A673 (cell line): Measurements from ENCODE around the gene MYO1E. TPM values are rescaled to one million over a fixed set of nuclear protein-coding genes. Genes with fewer than 3 reads are reported as not detected.

Experiments used
- BruUV-seq: library from RNA; stranded (reverse); fragments of 400-500 nt; replicated peaks from 2 replicates; lab custom pipeline; 2021; lab: Mats Ljungman, UMichigan
- CTCF ChIA-PET: fragments of 300-600 bp; sonication (Branson Sonifier 250); formaldehyde crosslinking; loops from one replicate; lab custom pipeline; 2022; ENCODE audit warnings: antibody characterized with exemption; lab: Charles Lee
- POLR2A ChIA-PET: fragments of 300-600 bp; sonication (Branson Sonifier 250); formaldehyde crosslinking; loops from one replicate; lab custom pipeline; 2022; ENCODE audit warnings: antibody characterized with exemption; ENCODE audit not compliant: low non-redundant PET; lab: Charles Lee
- DNase-seq: peaks from one replicate; pipeline ENCODE4 v3.0.0-alpha.2; 2015; ENCODE audit warnings: low spot score
- H3K27ac ChIP-seq: fragments of 200-600 bp; sonication (generic); 2 replicates; pipeline ENCODE4 v1.5.1; 2016; ENCODE audit warnings: mixed run types, low read depth, mild to moderate bottlenecking, mixed read lengths, antibody characterized with exemption, low read length; ENCODE audit not compliant: poor library complexity, severe bottlenecking
- H3K27me3 ChIP-seq: fragments of 200-600 bp; sonication (generic); replicated peaks from 2 replicates; pipeline ENCODE4 v1.6.1; 2017; ENCODE audit warnings: mixed run types, low read depth, mild to moderate bottlenecking, mixed read lengths, antibody characterized with exemption, low read length; ENCODE audit not compliant: insufficient read depth, poor library complexity
- H3K36me3 ChIP-seq: fragments of 200-600 bp; sonication (generic); 2 replicates; pipeline ENCODE4 v1.6.1; 2016; ENCODE audit warnings: mixed run types, mild to moderate bottlenecking, mixed read lengths, antibody characterized with exemption, low read length; ENCODE audit not compliant: insufficient read depth, poor library complexity, severe bottlenecking
- H3K4me1 ChIP-seq: fragments of 200-600 bp; sonication (generic); 2 replicates; pipeline ENCODE4 v1.6.1; 2017; ENCODE audit warnings: mixed run types, mild to moderate bottlenecking, mixed read lengths, antibody characterized with exemption, low read length; ENCODE audit not compliant: insufficient read depth, poor library complexity, severe bottlenecking
- H3K4me3 ChIP-seq: fragments of 200-600 bp; sonication (generic); 2 replicates; pipeline ENCODE4 v1.5.1; 2016; ENCODE audit warnings: low read depth, mixed run types, mild to moderate bottlenecking, mixed read lengths, low read length; ENCODE audit not compliant: poor library complexity, severe bottlenecking
- H3K9me3 ChIP-seq: fragments of 200-600 bp; sonication (generic); 2 replicates; pipeline ENCODE4 v1.6.1; 2016; ENCODE audit warnings: mixed run types, low read depth, mild to moderate bottlenecking, mixed read lengths, antibody characterized with exemption, low read length; ENCODE audit not compliant: poor library complexity, severe bottlenecking
- EZH2 ChIP-seq: fragments of 200-600 bp; sonication (generic); IDR thresholded peaks from 2 replicates; pipeline ENCODE4 v1.6.1; 2017; ENCODE audit warnings: borderline replicate concordance, low read depth, mild to moderate bottlenecking, mixed read lengths, antibody characterized with exemption, low read length; ENCODE audit not compliant: poor library complexity, severe bottlenecking
- intact Hi-C: fragments of 100-400 bp; cut with micrococcal nuclease; formaldehyde crosslinking; loops from one replicate; pipeline ENCODE4 v1.10.0; 2022; ENCODE audit not compliant: unreplicated experiment
- total RNA-seq: library from RNA; stranded (reverse); gene quantifications from 2 replicates; pipeline ENCODE4 v1.2.3, GENCODE V29; 2021
- TF ChIP-seq, protein P1 (sequence below): fragments of 300-800, 200-600 bp; sonication (generic); conservative IDR thresholded peaks from 2 replicates; pipeline ENCODE4 v1.5.1; 2017; ENCODE audit warnings: low read depth, mild to moderate bottlenecking, antibody characterized with exemption, low read length, moderate library complexity, mixed read lengths

The MYO1E gene
- total RNA-seq, 1 experiment from 2014 or later, result 7.9 TPM

DNA sequence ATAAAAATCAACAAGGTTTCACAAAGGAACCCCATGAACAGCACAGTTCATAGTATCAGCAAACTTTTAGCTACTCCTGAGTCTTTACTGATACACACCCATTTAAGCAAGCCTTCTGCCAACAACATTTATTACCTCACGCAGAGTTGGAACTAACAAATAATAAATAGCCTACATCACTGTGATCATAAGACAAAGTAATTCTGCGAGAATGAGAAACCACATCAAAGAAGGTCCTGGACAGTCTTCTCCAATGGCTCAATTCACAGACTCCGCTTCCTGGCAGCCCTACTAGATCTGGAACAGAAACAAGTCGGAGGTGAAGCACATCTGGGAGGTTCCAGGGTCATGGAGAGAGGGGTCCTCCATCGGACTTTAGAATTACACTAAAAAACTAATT is 129.0 kb downstream of the MYO1E start:
- no peaks in the 10 kb centered on the region for H3K36me3 ChIP-seq
- no peak overlapping the region for H3K27ac ChIP-seq
- ChIA-PET POLR2A (interaction anchor here (0.5 kb wide), 1 partner anchor 389 kb away, joined by 3 read pairs; no protein-coding TSS in a partner anchor), CTCF (interaction anchor here (0.6 kb wide), 1 partner anchor 137 kb away, joined by 3 read pairs; no protein-coding TSS in a partner anchor)
- DNase-seq, result no peak
- no peak overlapping the region for H3K4me3 ChIP-seq
- no peaks in the 10 kb centered on the region for H3K4me1 ChIP-seq
- TF ChIP-seq, protein P1, sequence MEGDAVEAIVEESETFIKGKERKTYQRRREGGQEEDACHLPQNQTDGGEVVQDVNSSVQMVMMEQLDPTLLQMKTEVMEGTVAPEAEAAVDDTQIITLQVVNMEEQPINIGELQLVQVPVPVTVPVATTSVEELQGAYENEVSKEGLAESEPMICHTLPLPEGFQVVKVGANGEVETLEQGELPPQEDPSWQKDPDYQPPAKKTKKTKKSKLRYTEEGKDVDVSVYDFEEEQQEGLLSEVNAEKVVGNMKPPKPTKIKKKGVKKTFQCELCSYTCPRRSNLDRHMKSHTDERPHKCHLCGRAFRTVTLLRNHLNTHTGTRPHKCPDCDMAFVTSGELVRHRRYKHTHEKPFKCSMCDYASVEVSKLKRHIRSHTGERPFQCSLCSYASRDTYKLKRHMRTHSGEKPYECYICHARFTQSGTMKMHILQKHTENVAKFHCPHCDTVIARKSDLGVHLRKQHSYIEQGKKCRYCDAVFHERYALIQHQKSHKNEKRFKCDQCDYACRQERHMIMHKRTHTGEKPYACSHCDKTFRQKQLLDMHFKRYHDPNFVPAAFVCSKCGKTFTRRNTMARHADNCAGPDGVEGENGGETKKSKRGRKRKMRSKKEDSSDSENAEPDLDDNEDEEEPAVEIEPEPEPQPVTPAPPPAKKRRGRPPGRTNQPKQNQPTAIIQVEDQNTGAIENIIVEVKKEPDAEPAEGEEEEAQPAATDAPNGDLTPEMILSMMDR, result no peak
- TF ChIP-seq EZH2, result no peak
- intact Hi-C loops, result no loop called here
- no peaks in the 10 kb centered on the region for H3K9me3 ChIP-seq
- no peaks in the 10 kb centered on the region for H3K27me3 ChIP-seq
- no TSS peak for BruUV-seq

DNA sequence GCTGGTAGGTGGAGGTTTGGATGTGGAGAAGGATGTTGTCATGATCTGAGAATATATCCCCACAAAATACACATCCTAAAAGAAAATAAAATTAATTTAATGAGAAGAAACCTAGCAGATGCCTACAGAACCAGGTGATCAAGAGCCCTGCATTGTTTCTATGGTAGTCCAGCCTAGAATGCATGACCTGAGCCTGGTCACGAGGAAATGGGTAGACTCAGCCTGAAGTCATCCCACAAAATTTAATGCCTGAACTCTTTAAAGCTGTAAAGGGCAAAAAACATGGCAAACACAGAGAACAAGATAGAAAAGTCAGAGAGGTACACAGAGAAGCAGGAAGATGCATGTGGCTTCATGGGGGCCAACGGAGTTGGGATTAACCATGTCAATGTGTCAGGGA is 130.0 kb downstream of the MYO1E start:
- no peak for DNase-seq
- Histone ChIP-seq H3K27me3 (no peaks in the 10 kb centered on the region), H3K4me3 (no peak overlapping the region), H3K36me3 (no peaks in the 10 kb centered on the region), H3K9me3 (no peaks in the 10 kb centered on the region), H3K4me1 (no peaks in the 10 kb centered on the region), H3K27ac (no peak overlapping the region)
- TF ChIP-seq, protein P1, result no peak
- no peak for TF ChIP-seq EZH2
- ChIA-PET CTCF (no interaction called here), POLR2A (no interaction called here)
- intact Hi-C loops, result no loop called here
- BruUV-seq, result no TSS peak

DNA sequence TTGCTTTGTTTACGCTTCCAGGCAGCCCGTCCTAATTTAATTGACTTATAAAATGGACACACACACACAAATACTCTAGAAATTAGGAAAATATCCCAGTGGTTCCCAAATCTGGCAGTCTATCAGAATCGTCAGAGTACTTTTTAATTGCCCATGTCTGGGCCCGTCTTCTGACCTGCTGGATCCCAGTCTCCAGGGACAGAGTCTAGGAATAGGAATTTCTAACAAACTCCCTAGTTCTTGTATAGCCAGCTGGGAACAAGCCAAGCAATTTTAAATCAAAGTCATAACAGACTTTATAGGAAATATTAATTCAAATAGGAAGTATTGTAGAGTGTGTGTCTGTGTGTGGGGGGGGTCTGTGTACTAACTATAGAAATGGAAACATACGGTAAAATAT is 132.6 kb downstream of the MYO1E start:
- TF ChIP-seq EZH2, result no peak
- TF ChIP-seq, protein P1, result no peak
- Histone ChIP-seq H3K36me3 (no peaks in the 10 kb centered on the region), H3K9me3 (no peaks in the 10 kb centered on the region), H3K27ac (no peak overlapping the region), H3K4me3 (no peak overlapping the region), H3K27me3 (no peaks in the 10 kb centered on the region), H3K4me1 (peaks cover 5% of the 10 kb centered on the region)
- POLR2A ChIA-PET, result no interaction called here
- no peak for DNase-seq
- CTCF ChIA-PET, result no interaction called here
- intact Hi-C loops, result no loop called here
- BruUV-seq, result no TSS peak
